ENCODE results near the gene MIPOL1. TPM values are rescaled to one million over a fixed set of nuclear protein-coding genes. Genes with fewer than 3 reads are reported as not detected.

MIPOL1 gene
- total and polyA plus RNA-seq, 9 of the 15 experiments (the other 6 are each of a cell fraction or from before 2014, with no cell fraction given), result 6.7 to 21.9 (median 12.4) TPM

DNA sequence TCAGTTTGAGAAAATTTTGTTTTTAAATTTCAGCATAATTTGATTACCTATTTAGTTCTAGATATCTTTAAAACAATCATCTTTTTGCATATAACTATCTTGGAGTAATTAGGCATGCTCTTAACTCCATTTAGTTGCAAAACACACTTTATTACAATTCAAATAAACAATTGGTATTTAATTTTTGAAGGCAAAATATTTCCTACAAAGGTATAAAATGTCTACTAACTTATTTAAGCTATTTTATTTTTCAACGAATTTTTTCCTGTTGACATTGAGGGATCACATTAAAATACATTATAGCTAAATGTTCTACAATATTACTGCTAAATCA lies 389.0 kb downstream of the MIPOL1 start:
- POLR2A ChIA-PET, result no interaction called here
- 9% methylated on average over 1 of the region's 1 CpG for WGBS (ENCODE audit: insufficient coverage, low coverage, missing lambda C conversion rate)
- Histone ChIP-seq H3K36me3 (ENCODE audit: control insufficient read depth, insufficient read depth, low read length) (no peaks in the 10 kb centered on the region), H3K4me2 (ENCODE audit: insufficient read depth, low read length) (no peak overlapping the region), H4K20me1 (replicated peaks; ENCODE audit: control insufficient read depth, insufficient read depth, low read length) (no peaks in the 10 kb centered on the region), H3K79me2 (ENCODE audit: control insufficient read depth, insufficient read depth, low read length) (no peaks in the 10 kb centered on the region), H3K9me3 (replicated peaks; ENCODE audit: control insufficient read depth, insufficient read depth, low read depth, low read length) (no peaks in the 10 kb centered on the region), H3K4me3 (no peak overlapping the region), H3K4me1 (replicated peaks in 1 of 2; ENCODE audit: control insufficient read depth in 2 of 2, insufficient read depth in 2 of 2, low read length in 2 of 2) (peaks cover 0 to 13% of the 10 kb centered on the region in 2 experiments; a peak in 1 of 5 replicates), H3K9ac (ENCODE audit: insufficient read depth in 1 of 2, low read depth in 2 of 2, low read length in 2 of 2) (no peak overlapping the region), H2AFZ (ENCODE audit: low read depth, low read length) (no peak overlapping the region), H3K27me3 (ENCODE audit: control insufficient read depth in 2 of 2, insufficient read depth in 2 of 2, low read length in 2 of 2) (no peaks in the 10 kb centered on the region), H3K9me1 (ENCODE audit: control insufficient read depth, insufficient read depth, low read length) (no peaks in the 10 kb centered on the region), H3K27ac (ENCODE audit: extremely low read depth, low read depth, low read length) (no peak overlapping the region)
- intact Hi-C loops (cut with micrococcal nuclease) (no loop called here), in situ Hi-C loops (cut with MboI) (loop anchor here (25.0 kb wide), 1 partner anchor 324 kb away; no protein-coding TSS in a partner anchor)
- DNase-seq (ENCODE audit: extremely low read depth in 1 of 4, low spot score in 3 of 4), result no peak
- CTCF ChIA-PET (ENCODE audit: low intra/inter-chr PET ratio), result no interaction called here
- no peak for FAIRE-seq
- no TSS peak for BruUV-seq (replicated peaks)
- ATAC-seq, result no peak
- TF ChIP-seq, protein P1, sequence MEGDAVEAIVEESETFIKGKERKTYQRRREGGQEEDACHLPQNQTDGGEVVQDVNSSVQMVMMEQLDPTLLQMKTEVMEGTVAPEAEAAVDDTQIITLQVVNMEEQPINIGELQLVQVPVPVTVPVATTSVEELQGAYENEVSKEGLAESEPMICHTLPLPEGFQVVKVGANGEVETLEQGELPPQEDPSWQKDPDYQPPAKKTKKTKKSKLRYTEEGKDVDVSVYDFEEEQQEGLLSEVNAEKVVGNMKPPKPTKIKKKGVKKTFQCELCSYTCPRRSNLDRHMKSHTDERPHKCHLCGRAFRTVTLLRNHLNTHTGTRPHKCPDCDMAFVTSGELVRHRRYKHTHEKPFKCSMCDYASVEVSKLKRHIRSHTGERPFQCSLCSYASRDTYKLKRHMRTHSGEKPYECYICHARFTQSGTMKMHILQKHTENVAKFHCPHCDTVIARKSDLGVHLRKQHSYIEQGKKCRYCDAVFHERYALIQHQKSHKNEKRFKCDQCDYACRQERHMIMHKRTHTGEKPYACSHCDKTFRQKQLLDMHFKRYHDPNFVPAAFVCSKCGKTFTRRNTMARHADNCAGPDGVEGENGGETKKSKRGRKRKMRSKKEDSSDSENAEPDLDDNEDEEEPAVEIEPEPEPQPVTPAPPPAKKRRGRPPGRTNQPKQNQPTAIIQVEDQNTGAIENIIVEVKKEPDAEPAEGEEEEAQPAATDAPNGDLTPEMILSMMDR (IDR thresholded peaks at IDR 0.05 in 2 of 3, conservative IDR thresholded peaks at IDR 0.05 in 1 of 3; ENCODE audit: insufficient read depth in 2 of 3, low read depth in 1 of 3, low read length in 3 of 3), result no peak
- TF ChIP-seq ADNP (tag; IDR thresholded peaks at IDR 0.05) (no peak), DNMT1 (IDR thresholded peaks at IDR 0.05) (no peak), TGIF2 (CRISPR knock-in tag; IDR thresholded peaks at IDR 0.05) (no peak), TSC22D4 (tag; IDR thresholded peaks at IDR 0.05) (no peak), CBFA2T2 (conservative IDR thresholded peaks at IDR 0.05) (no peak), NR2F6 (CRISPR knock-in tag; IDR thresholded peaks at IDR 0.05) (no peak), LEF1 (IDR thresholded peaks at IDR 0.05) (no peak), ZNF436 (CRISPR knock-in tag; IDR thresholded peaks at IDR 0.05) (no peak), MAFK (IDR thresholded peaks at IDR 0.05; ENCODE audit: low read length) (no peak), CTBP1 (IDR thresholded peaks at IDR 0.05; ENCODE audit: borderline replicate concordance) (no peak), HNRNPH1 (optimal IDR thresholded peaks at IDR 0.05; ENCODE audit: low read depth, low read length) (no peak), ZKSCAN1 (IDR thresholded peaks at IDR 0.05; ENCODE audit: low read depth, low read length) (no peak)
- TF ChIP-seq, protein P2, sequence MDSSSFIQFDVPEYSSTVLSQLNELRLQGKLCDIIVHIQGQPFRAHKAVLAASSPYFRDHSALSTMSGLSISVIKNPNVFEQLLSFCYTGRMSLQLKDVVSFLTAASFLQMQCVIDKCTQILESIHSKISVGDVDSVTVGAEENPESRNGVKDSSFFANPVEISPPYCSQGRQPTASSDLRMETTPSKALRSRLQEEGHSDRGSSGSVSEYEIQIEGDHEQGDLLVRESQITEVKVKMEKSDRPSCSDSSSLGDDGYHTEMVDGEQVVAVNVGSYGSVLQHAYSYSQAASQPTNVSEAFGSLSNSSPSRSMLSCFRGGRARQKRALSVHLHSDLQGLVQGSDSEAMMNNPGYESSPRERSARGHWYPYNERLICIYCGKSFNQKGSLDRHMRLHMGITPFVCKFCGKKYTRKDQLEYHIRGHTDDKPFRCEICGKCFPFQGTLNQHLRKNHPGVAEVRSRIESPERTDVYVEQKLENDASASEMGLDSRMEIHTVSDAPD (CRISPR knock-in tag; IDR thresholded peaks at IDR 0.05), result no peak
- TF ChIP-seq, protein P3, sequence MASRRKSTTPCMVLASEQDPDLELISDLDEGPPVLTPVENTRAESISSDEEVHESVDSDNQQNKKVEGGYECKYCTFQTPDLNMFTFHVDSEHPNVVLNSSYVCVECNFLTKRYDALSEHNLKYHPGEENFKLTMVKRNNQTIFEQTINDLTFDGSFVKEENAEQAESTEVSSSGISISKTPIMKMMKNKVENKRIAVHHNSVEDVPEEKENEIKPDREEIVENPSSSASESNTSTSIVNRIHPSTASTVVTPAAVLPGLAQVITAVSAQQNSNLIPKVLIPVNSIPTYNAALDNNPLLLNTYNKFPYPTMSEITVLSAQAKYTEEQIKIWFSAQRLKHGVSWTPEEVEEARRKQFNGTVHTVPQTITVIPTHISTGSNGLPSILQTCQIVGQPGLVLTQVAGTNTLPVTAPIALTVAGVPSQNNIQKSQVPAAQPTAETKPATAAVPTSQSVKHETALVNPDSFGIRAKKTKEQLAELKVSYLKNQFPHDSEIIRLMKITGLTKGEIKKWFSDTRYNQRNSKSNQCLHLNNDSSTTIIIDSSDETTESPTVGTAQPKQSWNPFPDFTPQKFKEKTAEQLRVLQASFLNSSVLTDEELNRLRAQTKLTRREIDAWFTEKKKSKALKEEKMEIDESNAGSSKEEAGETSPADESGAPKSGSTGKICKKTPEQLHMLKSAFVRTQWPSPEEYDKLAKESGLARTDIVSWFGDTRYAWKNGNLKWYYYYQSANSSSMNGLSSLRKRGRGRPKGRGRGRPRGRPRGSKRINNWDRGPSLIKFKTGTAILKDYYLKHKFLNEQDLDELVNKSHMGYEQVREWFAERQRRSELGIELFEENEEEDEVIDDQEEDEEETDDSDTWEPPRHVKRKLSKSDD (conservative IDR thresholded peaks at IDR 0.05; ENCODE audit: low read length), result no peak
- TF ChIP-seq, protein P4, sequence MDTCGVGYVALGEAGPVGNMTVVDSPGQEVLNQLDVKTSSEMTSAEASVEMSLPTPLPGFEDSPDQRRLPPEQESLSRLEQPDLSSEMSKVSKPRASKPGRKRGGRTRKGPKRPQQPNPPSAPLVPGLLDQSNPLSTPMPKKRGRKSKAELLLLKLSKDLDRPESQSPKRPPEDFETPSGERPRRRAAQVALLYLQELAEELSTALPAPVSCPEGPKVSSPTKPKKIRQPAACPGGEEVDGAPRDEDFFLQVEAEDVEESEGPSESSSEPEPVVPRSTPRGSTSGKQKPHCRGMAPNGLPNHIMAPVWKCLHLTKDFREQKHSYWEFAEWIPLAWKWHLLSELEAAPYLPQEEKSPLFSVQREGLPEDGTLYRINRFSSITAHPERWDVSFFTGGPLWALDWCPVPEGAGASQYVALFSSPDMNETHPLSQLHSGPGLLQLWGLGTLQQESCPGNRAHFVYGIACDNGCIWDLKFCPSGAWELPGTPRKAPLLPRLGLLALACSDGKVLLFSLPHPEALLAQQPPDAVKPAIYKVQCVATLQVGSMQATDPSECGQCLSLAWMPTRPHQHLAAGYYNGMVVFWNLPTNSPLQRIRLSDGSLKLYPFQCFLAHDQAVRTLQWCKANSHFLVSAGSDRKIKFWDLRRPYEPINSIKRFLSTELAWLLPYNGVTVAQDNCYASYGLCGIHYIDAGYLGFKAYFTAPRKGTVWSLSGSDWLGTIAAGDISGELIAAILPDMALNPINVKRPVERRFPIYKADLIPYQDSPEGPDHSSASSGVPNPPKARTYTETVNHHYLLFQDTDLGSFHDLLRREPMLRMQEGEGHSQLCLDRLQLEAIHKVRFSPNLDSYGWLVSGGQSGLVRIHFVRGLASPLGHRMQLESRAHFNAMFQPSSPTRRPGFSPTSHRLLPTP (IDR thresholded peaks at IDR 0.05; ENCODE audit: borderline replicate concordance, extremely low read depth, insufficient read length), result no peak

Data from K562 (cell line).